Right lobe of liver (tissue), 4 donors: Measurements from ENCODE around the gene DDX51.

Experiments used
- POLR2A ChIP-seq: fragments of 450-650 bp; IDR thresholded peaks from one replicate; pipeline ENCODE4 v1.6.1; 2017; ENCODE audit warnings: antibody characterized with exemption, mild to moderate bottlenecking
- TF ChIP-seq, protein P1 (sequence below), 4 donors: fragments of 200-600 bp in 3 of 4; fragments of 450-650 bp in 1 of 4; IDR thresholded peaks; one replicate each; pipeline versions ENCODE4 v1.5.1 to v1.8.0; 2016 to 2022; ENCODE audit warnings: antibody characterized with exemption in 4 of 4, mild to moderate bottlenecking in 2 of 4
- donor health status: DM: no; HTN: no; CAD: no.
- donor health status: DM: no; HTN: no; CAD: no.
- donor health status: DM: no; HTN: yes; CAD: no.

DNA sequence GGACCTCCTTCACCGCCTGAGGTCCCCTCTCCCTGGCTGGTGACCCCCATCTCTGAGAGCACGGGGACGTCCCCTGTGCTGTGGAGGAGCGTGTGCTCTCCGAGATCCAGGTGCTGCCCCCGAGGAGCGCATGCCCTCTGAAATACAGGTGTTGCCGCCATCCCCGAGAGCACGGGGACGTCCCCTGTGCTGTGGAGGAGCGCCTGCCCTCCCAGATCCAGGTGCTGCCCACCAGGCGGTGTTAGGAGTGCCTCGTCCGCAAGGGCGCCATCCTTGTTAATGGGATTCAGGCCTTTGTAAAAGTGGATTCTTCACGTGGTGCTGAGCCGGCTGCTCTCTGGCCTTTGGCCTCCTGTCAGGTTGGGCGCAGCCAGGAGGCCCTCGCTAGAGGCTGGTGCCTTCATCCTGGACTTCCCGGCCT is 10.2 kb upstream of the DDX51 start:
- TF ChIP-seq, protein P1, sequence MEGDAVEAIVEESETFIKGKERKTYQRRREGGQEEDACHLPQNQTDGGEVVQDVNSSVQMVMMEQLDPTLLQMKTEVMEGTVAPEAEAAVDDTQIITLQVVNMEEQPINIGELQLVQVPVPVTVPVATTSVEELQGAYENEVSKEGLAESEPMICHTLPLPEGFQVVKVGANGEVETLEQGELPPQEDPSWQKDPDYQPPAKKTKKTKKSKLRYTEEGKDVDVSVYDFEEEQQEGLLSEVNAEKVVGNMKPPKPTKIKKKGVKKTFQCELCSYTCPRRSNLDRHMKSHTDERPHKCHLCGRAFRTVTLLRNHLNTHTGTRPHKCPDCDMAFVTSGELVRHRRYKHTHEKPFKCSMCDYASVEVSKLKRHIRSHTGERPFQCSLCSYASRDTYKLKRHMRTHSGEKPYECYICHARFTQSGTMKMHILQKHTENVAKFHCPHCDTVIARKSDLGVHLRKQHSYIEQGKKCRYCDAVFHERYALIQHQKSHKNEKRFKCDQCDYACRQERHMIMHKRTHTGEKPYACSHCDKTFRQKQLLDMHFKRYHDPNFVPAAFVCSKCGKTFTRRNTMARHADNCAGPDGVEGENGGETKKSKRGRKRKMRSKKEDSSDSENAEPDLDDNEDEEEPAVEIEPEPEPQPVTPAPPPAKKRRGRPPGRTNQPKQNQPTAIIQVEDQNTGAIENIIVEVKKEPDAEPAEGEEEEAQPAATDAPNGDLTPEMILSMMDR (IDR thresholded peaks at IDR 0.05) = no peak
- TF ChIP-seq POLR2A = no peak
